ENCODE data around the gene NIPSNAP2. TPM values are rescaled to one million over a fixed set of nuclear protein-coding genes. Genes with fewer than 3 reads are reported as not detected.
A peak's percentile ranks its signal among the peaks of the same experiment; 100 is the strongest.
"Not testable (repeated sequence)": the region's sequence is repeated elsewhere in the genome, so short reads cannot be mapped to it uniquely, and the experiment has no call there.

The NIPSNAP2 gene
- polyA plus RNA-seq, 1 of the 3 experiments (the other 2 are of a cell fraction), result 57.5 TPM

DNA sequence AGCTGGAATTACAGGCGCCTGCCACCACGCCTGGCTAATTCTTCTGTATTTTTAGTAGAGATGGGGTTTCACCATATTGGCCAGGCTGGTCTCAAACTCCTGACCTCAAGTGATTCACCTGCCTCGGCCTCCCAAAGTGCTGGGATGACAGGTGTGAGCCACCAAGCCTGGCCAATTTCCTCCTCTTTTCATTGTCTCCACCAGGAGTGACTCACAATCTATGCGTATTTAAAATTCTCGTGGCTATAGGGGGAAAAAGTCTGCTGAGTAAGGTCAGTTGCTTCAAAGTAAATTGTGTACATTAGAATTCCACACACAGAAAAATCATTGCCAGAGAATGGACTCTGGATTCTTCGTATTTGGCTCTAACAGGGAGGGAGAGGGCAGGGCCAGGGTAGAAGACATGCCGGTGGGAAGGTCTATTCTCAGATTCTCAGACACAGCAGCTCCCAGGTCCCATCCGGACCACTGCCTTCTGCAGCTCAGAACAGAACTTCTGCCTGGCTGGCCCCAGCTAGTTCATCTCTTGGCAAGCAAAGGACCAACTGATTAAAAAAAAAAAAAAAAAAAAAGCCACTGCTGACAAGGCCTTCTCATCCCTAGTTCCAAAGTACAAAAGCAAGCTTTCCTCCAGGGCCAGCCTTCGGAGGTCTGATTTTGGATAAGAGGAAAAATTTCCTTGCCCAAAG, 64.7 kb downstream of the NIPSNAP2 start (continued):
- no peak for TF ChIP-seq USF1 (IDR thresholded peaks at IDR 0.05; ENCODE audit: borderline replicate concordance, low read depth)

DNA sequence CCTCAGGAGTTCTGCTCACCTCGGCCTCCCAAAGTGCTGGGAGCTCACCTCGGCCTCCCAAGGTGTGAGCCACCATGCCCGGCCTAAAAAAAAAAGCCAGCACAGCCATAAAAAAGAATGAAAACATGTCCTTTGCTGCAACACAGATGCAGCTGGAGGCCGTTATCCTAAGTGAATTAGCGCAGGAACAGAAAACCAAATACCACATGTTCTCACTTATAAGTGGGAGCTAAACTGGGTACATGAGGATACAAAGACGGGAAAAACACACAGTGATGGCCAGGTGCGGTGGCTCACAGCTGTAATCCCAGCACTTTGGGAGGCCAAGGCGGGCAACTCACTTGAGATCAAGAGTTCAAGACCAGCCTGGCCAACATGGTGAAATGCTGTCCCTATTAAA, 66.0 kb downstream of the NIPSNAP2 start:
- H3K27ac ChIP-seq (ENCODE audit: low read depth in 2 of 2, low read length in 1 of 2), result no peak overlapping the region
- no peaks in the 10 kb centered on the region for H4K20me1 ChIP-seq (ENCODE audit: insufficient read depth)
- no peaks in the 10 kb centered on the region for H3K9me2 ChIP-seq
- H3K36me3 ChIP-seq (replicated peaks in 1 of 2; ENCODE audit: control insufficient read depth in 1 of 2, insufficient read depth in 2 of 2, low read length in 1 of 2), result peaks cover 4 to 47% of the 10 kb centered on the region in 2 experiments
- 80% methylated on average over 8 of the region's 8 CpGs for WGBS (ENCODE audit: low lambda C conversion rate)
- H3K9me3 ChIP-seq, result no peaks in the 10 kb centered on the region
- no peaks in the 10 kb centered on the region for H3K27me3 ChIP-seq (ENCODE audit: insufficient read depth)
- peaks cover 13% of the 10 kb centered on the region for H3F3A ChIP-seq (replicated peaks; ENCODE audit: insufficient read depth)
- H2AFZ ChIP-seq (ENCODE audit: low read depth), result no peak overlapping the region
- H3K4me3 ChIP-seq (ENCODE audit: low read depth in 2 of 2, low read length in 1 of 2), result no peak overlapping the region
- H3K79me2 ChIP-seq (ENCODE audit: insufficient read depth), result peaks cover 11% of the 10 kb centered on the region
- no peaks in the 10 kb centered on the region; a peak in 1 of 4 replicates for H3K4me1 ChIP-seq (ENCODE audit: control insufficient read depth in 1 of 2, insufficient read depth in 2 of 2, low read depth in 1 of 2, low read length in 1 of 2)
- CTCF ChIA-PET, result interaction anchor here (1.8 kb wide), 1 partner anchor 26 kb away, joined by 4 read pairs; no protein-coding TSS in a partner anchor
- POLR2A ChIA-PET, result interaction anchor here (0.6 to 1.0 kb wide), 2 partner anchors 21 to 522 kb away, joined by 3 to 4 read pairs; partner anchors contain the start of genes CCT6A and PSPH
- TF ChIP-seq MEF2A (IDR thresholded peaks at IDR 0.05; ENCODE audit: borderline replicate concordance, low read depth) (no peak), SMC3 (IDR thresholded peaks at IDR 0.05; ENCODE audit: low read depth, low read length) (no peak), MXI1 (IDR thresholded peaks at IDR 0.05; ENCODE audit: low read depth, low read length) (0 out of 2 replicates have a peak, but pooled peaks have one; percentile 21), EP300 (IDR thresholded peaks at IDR 0.05; ENCODE audit: borderline replicate concordance in 1 of 2, low read depth in 1 of 2, low read length in 1 of 2) (peak in 1 of 2 experiments; percentile 48; a peak in 1 of 4 replicates), USF1 (IDR thresholded peaks at IDR 0.05; ENCODE audit: borderline replicate concordance, low read depth) (no peak), CHD2 (IDR thresholded peaks at IDR 0.05; ENCODE audit: low read length, partially characterized antibody) (no peak), RCOR1 (IDR thresholded peaks at IDR 0.05; ENCODE audit: low read length) (no peak), TCF12 (IDR thresholded peaks at IDR 0.05) (no peak), POLR2AphosphoS5 (IDR thresholded peaks at IDR 0.05; ENCODE audit: low read depth, low read length) (no peak)
- DNase-seq, result no peak
- no peak overlapping the region for H3K4me2 ChIP-seq
- no peak overlapping the region for H3K9ac ChIP-seq

DNA sequence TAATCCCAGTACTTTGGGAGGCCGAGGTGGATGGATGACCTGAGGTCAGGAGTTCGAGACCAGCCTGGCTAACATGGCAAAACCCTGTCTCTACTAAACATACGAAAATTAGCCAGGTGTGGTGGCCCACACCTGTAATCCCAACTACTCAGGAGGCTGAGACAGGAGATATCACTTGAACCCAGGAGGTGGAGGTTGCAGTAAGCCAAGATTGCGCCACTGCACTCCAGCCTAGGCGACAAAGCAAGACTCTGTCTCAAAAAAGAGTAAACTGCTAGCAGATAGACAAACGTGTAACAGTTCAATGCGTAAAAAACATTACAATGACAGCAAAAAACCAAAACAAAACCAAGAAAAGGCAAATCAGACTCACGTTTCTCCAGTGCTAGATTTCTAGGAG, 67.2 kb downstream of the NIPSNAP2 start:
- POLR2A ChIA-PET; H3K4me3 ChIP-seq (ENCODE audit: low read depth in 2 of 2, low read length in 1 of 2); H3K9ac ChIP-seq; H3K9me3 ChIP-seq; H3K27ac ChIP-seq (ENCODE audit: low read depth in 2 of 2, low read length in 1 of 2); H3K4me1 ChIP-seq (ENCODE audit: control insufficient read depth in 1 of 2, insufficient read depth in 2 of 2, low read depth in 1 of 2, low read length in 1 of 2); H2AFZ ChIP-seq (ENCODE audit: low read depth); DNase-seq; H4K20me1 ChIP-seq (ENCODE audit: insufficient read depth); H3K27me3 ChIP-seq (ENCODE audit: insufficient read depth); H3K9me2 ChIP-seq; H3K4me2 ChIP-seq: not testable (repeated sequence)
- Histone ChIP-seq H3F3A (replicated peaks; ENCODE audit: insufficient read depth) (peaks cover 13% of the 10 kb centered on the region), H3K36me3 (replicated peaks in 1 of 2; ENCODE audit: control insufficient read depth in 1 of 2, insufficient read depth in 2 of 2, low read length in 1 of 2) (peaks cover 4 to 40% of the 10 kb centered on the region in 2 experiments), H3K79me2 (ENCODE audit: insufficient read depth) (peaks cover 11% of the 10 kb centered on the region)
- WGBS (ENCODE audit: low lambda C conversion rate), result 84% methylated on average over 8 of the region's 8 CpGs
- CTCF ChIA-PET, result interaction anchor here (1.8 kb wide), 1 partner anchor 27 kb away, joined by 4 read pairs; no protein-coding TSS in a partner anchor

- H4K20me1 ChIP-seq (ENCODE audit: insufficient read depth); H3K4me3 ChIP-seq (ENCODE audit: low read depth in 2 of 2, low read length in 1 of 2); H3K27me3 ChIP-seq (ENCODE audit: insufficient read depth); H3K9me2 ChIP-seq; DNase-seq; H3K9ac ChIP-seq; H3K4me2 ChIP-seq; H3K27ac ChIP-seq (ENCODE audit: low read depth in 2 of 2, low read length in 1 of 2); H3K9me3 ChIP-seq; H3K4me1 ChIP-seq (ENCODE audit: control insufficient read depth in 1 of 2, insufficient read depth in 2 of 2, low read depth in 1 of 2, low read length in 1 of 2); H2AFZ ChIP-seq (ENCODE audit: low read depth): not testable (repeated sequence)
- Histone ChIP-seq H3K79me2 (ENCODE audit: insufficient read depth) (peaks cover 11% of the 10 kb centered on the region; the same call in 1 of the 2 replicates), H3F3A (replicated peaks; ENCODE audit: insufficient read depth) (peaks cover 13% of the 10 kb centered on the region), H3K36me3 (replicated peaks in 1 of 2; ENCODE audit: control insufficient read depth in 1 of 2, insufficient read depth in 2 of 2, low read length in 1 of 2) (peaks cover 4 to 30% of the 10 kb centered on the region in 2 experiments)
- WGBS (ENCODE audit: low lambda C conversion rate), result 97% methylated on average over 7 of the region's 7 CpGs
- ChIA-PET CTCF (interaction anchor here (1.2 kb wide), 1 partner anchor 47 kb away, joined by 3 read pairs; no protein-coding TSS in a partner anchor), POLR2A (interaction anchor here (0.7 kb wide), 1 partner anchor 30 kb away, joined by 3 read pairs; no protein-coding TSS in a partner anchor)
Measured at GRCh38 chr7:56032578-56032977, 68.2 kb downstream of the NIPSNAP2 start.
